Subcutaneous abdominal adipose tissue (tissue), 5 donors: Measurements from ENCODE around the gene ARL6.

ENCODE experiments used
- H3K27ac ChIP-seq: one replicate; pipeline ENCODE4 v1.7.0; 2013; ENCODE audit warnings: low read depth, mild to moderate bottlenecking, inconsistent platforms, low read length, moderate library complexity
- H3K27me3 ChIP-seq, 5 donors: one replicate each; pipeline ENCODE4 v1.7.0; 2013; ENCODE audit warnings: low read length in 5 of 5, inconsistent platforms in 1 of 5; ENCODE audit not compliant: control insufficient read depth in 5 of 5, insufficient read depth in 4 of 5
- H3K36me3 ChIP-seq, 5 donors: one replicate each; pipeline ENCODE4 v1.7.0; 2013; ENCODE audit warnings: low read length in 5 of 5; ENCODE audit not compliant: control insufficient read depth in 5 of 5, insufficient read depth in 5 of 5
- H3K4me1 ChIP-seq, 5 donors: one replicate each; pipeline ENCODE4 v1.7.0; 2013; ENCODE audit warnings: low read length in 5 of 5, mild to moderate bottlenecking in 3 of 5, moderate library complexity in 1 of 5; ENCODE audit not compliant: control insufficient read depth in 5 of 5, insufficient read depth in 5 of 5
- H3K4me3 ChIP-seq, 5 donors: one replicate each; pipeline ENCODE4 v1.7.0; 2013; ENCODE audit warnings: low read length in 5 of 5, low read depth in 1 of 5
- H3K9ac ChIP-seq, 5 donors: one replicate each; pipeline ENCODE4 v1.7.0; 2013; ENCODE audit warnings: low read length in 5 of 5, mild to moderate bottlenecking in 4 of 5, moderate library complexity in 3 of 5
- H3K9me3 ChIP-seq, 5 donors: one replicate each; pipeline ENCODE4 v1.7.0; 2013; ENCODE audit warnings: low read length in 5 of 5; ENCODE audit not compliant: control insufficient read depth in 5 of 5
- donor health status: healthy.
- donor health status: healthy.
- donor health status: healthy.
- donor health status: healthy.
- donor health status: healthy.

Gene ARL6

GRCh38 chr3:97764407-97765238, at the start of gene ARL6:
TSS of gene ARL6 (plus strand) at chr3:97764758. CDS start at chr3:97768108, 3,350 bp downstream.
- H3K9ac ChIP-seq: peak within 1 kb of the TSS; percentile 78 to 87 (median 82)
- H3K27ac ChIP-seq: peak within 1 kb of the TSS; percentile 74
- H3K36me3 ChIP-seq: peaks cover 0 to 2% (median 0%) of the 10 kb centered on the region in 5 donors
- H3K9me3 ChIP-seq: no peaks in the 10 kb centered on the region
- H3K4me3 ChIP-seq: peak within 1 kb of the TSS; percentile 95 to 100 (median 99)
- H3K4me1 ChIP-seq: peaks cover 0 to 21% (median 18%) of the 10 kb centered on the region in 5 donors
- no peaks in the 10 kb centered on the region for H3K27me3 ChIP-seq

GRCh38 chr3:97719156-97719821, 45.3 kb upstream of the ARL6 start:
- Histone ChIP-seq H3K9ac (no peak overlapping the region), H3K36me3 (no peaks in the 10 kb centered on the region), H3K27me3 (no peaks in the 10 kb centered on the region), H3K9me3 (no peaks in the 10 kb centered on the region), H3K4me1 (peaks cover 0 to 22% (median 11%) of the 10 kb centered on the region in 5 donors), H3K27ac (no peak overlapping the region), H3K4me3 (peak overlapping the region in 3 of 5 donors; percentile 15 to 39 (median 19))

GRCh38 chr3:97720417-97720816, 44.1 kb upstream of the ARL6 start:
- no peaks in the 10 kb centered on the region for H3K9me3 ChIP-seq
- H3K9ac ChIP-seq: no peak overlapping the region
- H3K27ac ChIP-seq: no peak overlapping the region
- peaks cover 0 to 31% (median 16%) of the 10 kb centered on the region in 5 donors for H3K4me1 ChIP-seq
- no peaks in the 10 kb centered on the region for H3K36me3 ChIP-seq
- no peaks in the 10 kb centered on the region for H3K27me3 ChIP-seq
- H3K4me3 ChIP-seq: no peak overlapping the region

GRCh38 chr3:97721446-97721845, 43.1 kb upstream of the ARL6 start:
- Histone ChIP-seq H3K9me3 (no peaks in the 10 kb centered on the region), H3K36me3 (no peaks in the 10 kb centered on the region), H3K4me3 (no peak overlapping the region), H3K4me1 (peaks cover 0 to 33% (median 18%) of the 10 kb centered on the region in 5 donors), H3K9ac (no peak overlapping the region), H3K27me3 (no peaks in the 10 kb centered on the region), H3K27ac (no peak overlapping the region)

- Histone ChIP-seq H3K27ac (no peak overlapping the region), H3K9me3 (no peaks in the 10 kb centered on the region), H3K4me1 (peaks cover 0 to 4% (median 0%) of the 10 kb centered on the region in 5 donors)
Observed at GRCh38 chr3:97736928-97737327, 27.6 kb upstream of the ARL6 start.

GRCh38 chr3:97738761-97739160, 25.8 kb upstream of the ARL6 start:
- H3K36me3 ChIP-seq: no peaks in the 10 kb centered on the region
- H3K9ac ChIP-seq: no peak overlapping the region
- no peaks in the 10 kb centered on the region for H3K9me3 ChIP-seq
- H3K27ac ChIP-seq: no peak overlapping the region
- H3K27me3 ChIP-seq: no peaks in the 10 kb centered on the region
- no peaks in the 10 kb centered on the region for H3K4me1 ChIP-seq
- no peak overlapping the region for H3K4me3 ChIP-seq

More at GRCh38 chr3:97736928-97737327, 27.6 kb upstream of the ARL6 start:
- Histone ChIP-seq H3K36me3 (no peaks in the 10 kb centered on the region), H3K9ac (no peak overlapping the region), H3K4me3 (no peak overlapping the region), H3K27me3 (no peaks in the 10 kb centered on the region)

GRCh38 chr3:97742036-97742435, 22.5 kb upstream of the ARL6 start:
- H3K27ac ChIP-seq: no peak overlapping the region
- no peaks in the 10 kb centered on the region for H3K4me1 ChIP-seq
- no peaks in the 10 kb centered on the region for H3K9me3 ChIP-seq
- H3K9ac ChIP-seq: no peak overlapping the region
- H3K36me3 ChIP-seq: no peaks in the 10 kb centered on the region
- H3K27me3 ChIP-seq: no peaks in the 10 kb centered on the region
- H3K4me3 ChIP-seq: no peak overlapping the region

- Histone ChIP-seq H3K27me3 (no peaks in the 10 kb centered on the region), H3K9ac (no peak overlapping the region), H3K27ac (no peak overlapping the region), H3K4me1 (peaks cover 0 to 4% (median 0%) of the 10 kb centered on the region in 5 donors), H3K4me3 (no peak overlapping the region), H3K9me3 (no peaks in the 10 kb centered on the region), H3K36me3 (no peaks in the 10 kb centered on the region)
Observed at GRCh38 chr3:97744289-97744688, 20.3 kb upstream of the ARL6 start.

- H3K9ac ChIP-seq: peak overlapping the region; percentile 78 to 87 (median 82)
- no peaks in the 10 kb centered on the region for H3K9me3 ChIP-seq
- H3K36me3 ChIP-seq: no peaks in the 10 kb centered on the region
- peaks cover 0 to 21% (median 18%) of the 10 kb centered on the region in 5 donors for H3K4me1 ChIP-seq
- no peaks in the 10 kb centered on the region for H3K27me3 ChIP-seq
- H3K4me3 ChIP-seq: peak overlapping the region; percentile 95 to 100 (median 99)
- H3K27ac ChIP-seq: peak overlapping the region; percentile 74
Observed at GRCh38 chr3:97763586-97764406, 762 bp upstream of the ARL6 start.
